CD4-positive, alpha-beta T cell (primary cell): ENCODE data around the gene AKT2. TPM values are rescaled to one million over a fixed set of nuclear protein-coding genes. Genes with fewer than 3 reads are reported as not detected.

ENCODE experiments used
- ATAC-seq: fragments of 200-7000 bp; cut with Tn5 transposase; one replicate; pipeline ENCODE4 v1.10.0; 2022; ENCODE audit warnings: mild to moderate bottlenecking; ENCODE audit not compliant: poor library complexity
- CTCF ChIA-PET: fragments of 350-600 bp; sonication (Branson Sonifier 250); formaldehyde crosslinking; loops from one replicate; lab custom pipeline; 2021; ENCODE audit warnings: antibody characterized with exemption, inconsistent platforms; lab: Charles Lee
- POLR2A ChIA-PET: fragments of 350-600 bp; sonication (Branson Sonifier 250); formaldehyde crosslinking; loops from one replicate; lab custom pipeline; 2021; ENCODE audit warnings: antibody characterized with exemption, inconsistent platforms; lab: Charles Lee
- DNase-seq, 14 experiments: peaks; one replicate each; pipeline ENCODE4 v3.0.0-alpha.2; 2013 to 2020; ENCODE audit warnings: mixed read lengths in 2 of 14
- H3K27ac ChIP-seq, 2 donors: one replicate each; pipeline versions ENCODE4 v1.5.1 to v1.7.0; 2013; ENCODE audit warnings: low read length in 2 of 2, low read depth in 1 of 2, mild to moderate bottlenecking in 1 of 2
- H3K27me3 ChIP-seq, 2 experiments: 1 replicate in 1 of 2; 2 replicates in 1 of 2; pipeline versions ENCODE4 v1.6.1 to v1.7.0; 2013; ENCODE audit warnings: low read length in 2 of 2, control low read depth in 1 of 2, mild to moderate bottlenecking in 1 of 2, moderate library complexity in 1 of 2; ENCODE audit not compliant: insufficient read depth in 2 of 2, control insufficient read depth in 1 of 2
- H3K36me3 ChIP-seq: one replicate; pipeline ENCODE4 v1.6.1; 2013; ENCODE audit warnings: low read length, control low read depth; ENCODE audit not compliant: insufficient read depth
- H3K4me1 ChIP-seq: one replicate; pipeline ENCODE4 v1.6.1; 2013; ENCODE audit warnings: low read length, control low read depth; ENCODE audit not compliant: insufficient read depth
- H3K4me3 ChIP-seq: one replicate; pipeline ENCODE4 v1.5.1; 2013; ENCODE audit warnings: mild to moderate bottlenecking, low read length, moderate library complexity
- H3K9me3 ChIP-seq, 2 experiments: 1 replicate in 1 of 2; 2 replicates in 1 of 2; pipeline versions ENCODE4 v1.6.1 to v1.7.0; 2013; ENCODE audit warnings: low read length in 2 of 2, mild to moderate bottlenecking in 2 of 2, control low read depth in 1 of 2, moderate library complexity in 1 of 2; ENCODE audit not compliant: control insufficient read depth in 1 of 2, insufficient read depth in 1 of 2
- H3K27ac Mint-ChIP-seq: one replicate; pipeline ENCODE4 v1.8.0; 2020; ENCODE audit warnings: mixed read lengths
- H3K27me3 Mint-ChIP-seq: one replicate; pipeline ENCODE4 v1.8.0; 2021; ENCODE audit warnings: mixed read lengths
- H3K36me3 Mint-ChIP-seq: one replicate; pipeline ENCODE4 v1.8.0; 2021; ENCODE audit warnings: low read depth, mixed read lengths
- H3K4me1 Mint-ChIP-seq: one replicate; pipeline ENCODE4 v1.8.0; 2021; ENCODE audit warnings: low read depth, mixed read lengths
- H3K4me3 Mint-ChIP-seq: one replicate; pipeline ENCODE4 v1.8.0; 2020; ENCODE audit warnings: mild to moderate bottlenecking, mixed read lengths
- H3K9me3 Mint-ChIP-seq: one replicate; pipeline ENCODE4 v1.8.0; 2020; ENCODE audit warnings: mixed read lengths
- CTCF ChIP-seq: fragments of 200-600 bp; IDR thresholded peaks from one replicate; pipeline ENCODE4 v1.8.0; 2022; ENCODE audit warnings: antibody characterized with exemption, mild to moderate bottlenecking
- intact Hi-C, 2 experiments: fragments of 100-400 bp; cut with DNase I in 1 of 2; cut with micrococcal nuclease in 1 of 2; formaldehyde crosslinking; loops; one replicate each; pipeline versions ENCODE4 v1.15.1 to v1.9.0; 2023 to 2025; cut with DNase I, micrococcal nuclease
- total RNA-seq, 174 experiments: library from RNA in 2 of 174; stranded (reverse) in 2 of 174; gene quantifications; one replicate each; pipeline ENCODE4 v1.2.3 and lab custom pipeline; 2021 to 2026

The AKT2 gene
- total RNA-seq, 2 experiments from 2014 or later, result 197 to 199 TPM

DNA sequence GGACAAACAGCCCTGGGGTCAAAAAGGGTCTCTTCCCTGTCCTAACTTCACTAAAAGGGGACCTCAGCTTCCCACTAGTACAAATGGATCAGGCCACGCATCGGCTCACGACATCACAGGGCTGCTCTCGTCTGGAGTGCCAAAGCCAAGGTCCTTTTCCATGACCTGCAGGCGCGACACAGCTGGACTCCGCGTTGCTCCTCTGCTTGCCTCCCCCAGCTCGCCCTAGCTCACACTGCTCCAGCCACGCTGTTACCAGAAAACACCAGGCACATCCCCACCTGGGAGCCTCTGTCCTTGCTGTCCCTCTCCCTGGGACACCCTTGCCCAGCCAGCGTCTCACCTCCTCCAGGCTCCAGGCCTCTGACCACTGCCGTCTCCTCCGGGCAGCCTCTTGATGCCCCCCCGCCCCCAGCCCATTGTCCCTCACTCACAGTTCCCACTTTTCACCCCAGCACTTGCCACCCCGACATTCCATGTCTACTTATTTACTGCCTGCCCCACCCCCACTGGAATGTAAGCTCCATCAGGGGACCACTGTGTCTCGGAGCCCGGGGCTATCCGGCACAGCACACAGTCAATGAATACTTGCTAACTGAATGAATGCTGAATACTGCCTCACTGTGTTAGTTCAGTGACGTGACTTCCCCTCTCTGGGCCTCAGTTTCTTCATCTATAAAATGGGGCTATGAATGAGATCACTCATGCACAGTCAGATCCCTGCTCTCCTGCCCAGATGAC, 20.7 kb downstream of the AKT2 start:
- H3K36me3 ChIP-seq, result peaks cover 48% of the 10 kb centered on the region
- H3K4me3 Mint-ChIP-seq, result no peak overlapping the region
- no peak overlapping the region for H3K27ac Mint-ChIP-seq
- H3K9me3 Mint-ChIP-seq, result no peaks in the 10 kb centered on the region
- ATAC-seq (no peak), DNase-seq (no peak)
- H3K36me3 Mint-ChIP-seq, result peaks cover 71% of the 10 kb centered on the region
- H3K27me3 ChIP-seq, result no peaks in the 10 kb centered on the region
- H3K27me3 Mint-ChIP-seq, result no peaks in the 10 kb centered on the region
- H3K4me3 ChIP-seq, result no peak overlapping the region
- CTCF ChIA-PET, result interaction anchor here (0.6 kb wide), 1 partner anchor 99 kb away, joined by 3 read pairs; no protein-coding TSS in a partner anchor
- POLR2A ChIA-PET, result no interaction called here
- H3K27ac ChIP-seq, result no peak overlapping the region
- intact Hi-C loops, result no loop called here
- no peaks in the 10 kb centered on the region for H3K9me3 ChIP-seq
- H3K4me1 ChIP-seq, result peaks cover 4% of the 10 kb centered on the region
- TF ChIP-seq CTCF, result no peak
- H3K4me1 Mint-ChIP-seq, result peaks cover 32% of the 10 kb centered on the region

GRCh38 chr19:40263440-40264313, 21.5 kb downstream of the AKT2 start:
- Histone ChIP-seq H3K4me3 (no peak overlapping the region), H3K27me3 (no peaks in the 10 kb centered on the region), H3K27ac (no peak overlapping the region), H3K36me3 (peaks cover 46% of the 10 kb centered on the region), H3K9me3 (no peaks in the 10 kb centered on the region), H3K4me1 (peaks cover 4% of the 10 kb centered on the region)
- POLR2A ChIA-PET, result no interaction called here
- CTCF ChIA-PET, result no interaction called here
- peaks cover 72% of the 10 kb centered on the region for H3K36me3 Mint-ChIP-seq
- no peak overlapping the region for H3K4me3 Mint-ChIP-seq
- H3K27me3 Mint-ChIP-seq, result no peaks in the 10 kb centered on the region
- no peak overlapping the region for H3K27ac Mint-ChIP-seq
- ATAC-seq (no peak), DNase-seq (no peak)
- TF ChIP-seq CTCF, result no peak
- intact Hi-C loops, result no loop called here
- H3K4me1 Mint-ChIP-seq, result peaks cover 34% of the 10 kb centered on the region
- no peaks in the 10 kb centered on the region for H3K9me3 Mint-ChIP-seq

DNA sequence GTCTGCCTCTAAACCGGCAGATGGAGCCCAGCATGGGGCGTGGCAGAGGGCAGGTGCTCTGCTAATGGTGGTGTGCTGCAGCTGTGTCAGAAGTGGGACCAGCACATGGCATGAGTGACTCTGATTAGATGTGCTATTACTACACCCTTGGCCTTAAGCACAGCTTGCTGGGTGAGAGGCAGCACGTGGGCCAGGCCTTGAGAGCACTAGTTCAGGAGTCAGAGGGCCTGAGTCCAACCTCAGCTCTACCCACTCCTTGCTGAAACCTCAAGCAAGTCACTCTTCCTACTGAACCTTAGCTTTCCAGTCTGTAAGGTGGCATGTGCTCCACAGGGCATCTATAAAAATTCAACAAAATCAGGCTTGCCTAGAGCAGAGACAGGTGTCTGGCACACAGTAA, 22.7 kb downstream of the AKT2 start:
- ChIA-PET POLR2A (no interaction called here), CTCF (no interaction called here)
- H3K4me1 ChIP-seq, result peaks cover 4% of the 10 kb centered on the region
- intact Hi-C loops, result no loop called here
- no peak overlapping the region for H3K27ac ChIP-seq
- H3K4me3 ChIP-seq, result no peak overlapping the region
- no peak for TF ChIP-seq CTCF
- no peaks in the 10 kb centered on the region for H3K9me3 ChIP-seq
- ATAC-seq (no peak), DNase-seq (no peak)
- H3K27me3 ChIP-seq, result no peaks in the 10 kb centered on the region
- H3K27me3 Mint-ChIP-seq, result no peaks in the 10 kb centered on the region
- H3K36me3 Mint-ChIP-seq, result peaks cover 71% of the 10 kb centered on the region
- peaks cover 43% of the 10 kb centered on the region for H3K36me3 ChIP-seq
- H3K27ac Mint-ChIP-seq, result no peak overlapping the region
- peaks cover 29% of the 10 kb centered on the region for H3K4me1 Mint-ChIP-seq
- H3K9me3 Mint-ChIP-seq, result no peaks in the 10 kb centered on the region
- no peak overlapping the region for H3K4me3 Mint-ChIP-seq
